ENCODE measurements around the gene TOP2A.

TOP2A gene

DNA sequence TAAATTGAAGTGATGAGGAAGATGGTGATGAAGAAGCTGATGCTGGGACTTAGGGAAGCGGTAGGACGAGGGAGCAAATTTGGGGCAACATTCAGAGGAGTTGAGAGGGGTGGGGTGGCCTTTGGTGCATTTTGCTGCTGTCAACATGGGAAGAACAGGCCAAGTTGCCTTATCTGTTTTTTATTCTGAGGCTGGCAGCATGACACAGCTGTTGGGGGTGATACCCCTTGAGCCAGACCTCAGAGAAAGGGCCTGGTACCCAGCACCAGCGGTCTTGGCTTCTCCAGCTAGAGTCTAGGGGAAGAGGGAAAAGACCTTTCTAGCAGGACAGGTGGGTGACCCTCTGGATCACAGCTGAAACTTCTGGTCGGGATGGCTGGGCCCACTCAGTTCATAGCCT is 30.1 kb upstream of the TOP2A start:
- Histone ChIP-seq H3K36me3 (ENCODE audit: control insufficient read depth, insufficient read depth, low read length) (no peaks in the 10 kb centered on the region), H3K9me3 (ENCODE audit: control insufficient read depth, low read length) (no peaks in the 10 kb centered on the region), H3K27ac (peak overlapping the region; percentile 53), H3K4me1 (peaks cover 6% of the 10 kb centered on the region), H3K79me2 (no peaks in the 10 kb centered on the region), H3K4me3 (ENCODE audit: low read depth, low read length) (peak overlapping the region; percentile 5), H3K4me2 (ENCODE audit: low read length) (no peak overlapping the region), H2AFZ (no peak overlapping the region), H3K9ac (no peak overlapping the region), H3K27me3 (ENCODE audit: control insufficient read depth, insufficient read depth, low read length) (no peaks in the 10 kb centered on the region)
- TF ChIP-seq, protein P1, sequence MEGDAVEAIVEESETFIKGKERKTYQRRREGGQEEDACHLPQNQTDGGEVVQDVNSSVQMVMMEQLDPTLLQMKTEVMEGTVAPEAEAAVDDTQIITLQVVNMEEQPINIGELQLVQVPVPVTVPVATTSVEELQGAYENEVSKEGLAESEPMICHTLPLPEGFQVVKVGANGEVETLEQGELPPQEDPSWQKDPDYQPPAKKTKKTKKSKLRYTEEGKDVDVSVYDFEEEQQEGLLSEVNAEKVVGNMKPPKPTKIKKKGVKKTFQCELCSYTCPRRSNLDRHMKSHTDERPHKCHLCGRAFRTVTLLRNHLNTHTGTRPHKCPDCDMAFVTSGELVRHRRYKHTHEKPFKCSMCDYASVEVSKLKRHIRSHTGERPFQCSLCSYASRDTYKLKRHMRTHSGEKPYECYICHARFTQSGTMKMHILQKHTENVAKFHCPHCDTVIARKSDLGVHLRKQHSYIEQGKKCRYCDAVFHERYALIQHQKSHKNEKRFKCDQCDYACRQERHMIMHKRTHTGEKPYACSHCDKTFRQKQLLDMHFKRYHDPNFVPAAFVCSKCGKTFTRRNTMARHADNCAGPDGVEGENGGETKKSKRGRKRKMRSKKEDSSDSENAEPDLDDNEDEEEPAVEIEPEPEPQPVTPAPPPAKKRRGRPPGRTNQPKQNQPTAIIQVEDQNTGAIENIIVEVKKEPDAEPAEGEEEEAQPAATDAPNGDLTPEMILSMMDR (IDR thresholded peaks at IDR 0.05): no peak

DNA sequence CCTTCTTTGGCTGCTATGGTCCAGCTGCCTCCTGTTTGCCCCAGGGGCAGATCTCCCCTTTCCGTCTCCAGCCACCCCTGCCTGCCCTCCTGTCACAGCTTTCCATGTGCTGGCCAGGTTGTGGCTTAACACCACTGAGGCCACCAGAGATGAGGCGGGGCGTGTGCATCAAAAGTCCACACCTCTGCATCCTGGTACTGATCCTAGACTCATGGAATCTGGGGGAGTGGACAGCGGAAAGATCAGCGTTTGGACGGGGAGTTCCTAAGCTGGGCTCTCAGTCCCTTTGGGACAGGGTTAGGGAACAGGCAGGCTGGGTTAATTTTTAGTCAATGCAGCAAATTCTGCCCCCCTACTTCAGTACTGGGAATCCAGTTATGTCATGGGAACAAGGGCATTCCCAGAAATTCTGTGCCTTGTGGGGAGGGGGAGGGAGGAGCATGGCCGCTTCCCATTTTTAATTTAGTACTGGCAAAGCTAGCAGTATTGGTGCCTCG is 29.5 kb upstream of the TOP2A start:
- H3K9me3 ChIP-seq (ENCODE audit: control insufficient read depth, low read length): no peaks in the 10 kb centered on the region
- TF ChIP-seq, protein P1 (IDR thresholded peaks at IDR 0.05): no peak
- H3K4me3 ChIP-seq (ENCODE audit: low read depth, low read length): no peak overlapping the region
- peak overlapping the region; percentile 53 for H3K27ac ChIP-seq
- no peak overlapping the region for H3K4me2 ChIP-seq (ENCODE audit: low read length)
- no peak overlapping the region for H3K9ac ChIP-seq
- no peaks in the 10 kb centered on the region for H3K27me3 ChIP-seq (ENCODE audit: control insufficient read depth, insufficient read depth, low read length)
- H3K79me2 ChIP-seq: no peaks in the 10 kb centered on the region
- no peaks in the 10 kb centered on the region for H3K36me3 ChIP-seq (ENCODE audit: control insufficient read depth, insufficient read depth, low read length)
- no peak overlapping the region for H2AFZ ChIP-seq
- peaks cover 6% of the 10 kb centered on the region for H3K4me1 ChIP-seq

DNA sequence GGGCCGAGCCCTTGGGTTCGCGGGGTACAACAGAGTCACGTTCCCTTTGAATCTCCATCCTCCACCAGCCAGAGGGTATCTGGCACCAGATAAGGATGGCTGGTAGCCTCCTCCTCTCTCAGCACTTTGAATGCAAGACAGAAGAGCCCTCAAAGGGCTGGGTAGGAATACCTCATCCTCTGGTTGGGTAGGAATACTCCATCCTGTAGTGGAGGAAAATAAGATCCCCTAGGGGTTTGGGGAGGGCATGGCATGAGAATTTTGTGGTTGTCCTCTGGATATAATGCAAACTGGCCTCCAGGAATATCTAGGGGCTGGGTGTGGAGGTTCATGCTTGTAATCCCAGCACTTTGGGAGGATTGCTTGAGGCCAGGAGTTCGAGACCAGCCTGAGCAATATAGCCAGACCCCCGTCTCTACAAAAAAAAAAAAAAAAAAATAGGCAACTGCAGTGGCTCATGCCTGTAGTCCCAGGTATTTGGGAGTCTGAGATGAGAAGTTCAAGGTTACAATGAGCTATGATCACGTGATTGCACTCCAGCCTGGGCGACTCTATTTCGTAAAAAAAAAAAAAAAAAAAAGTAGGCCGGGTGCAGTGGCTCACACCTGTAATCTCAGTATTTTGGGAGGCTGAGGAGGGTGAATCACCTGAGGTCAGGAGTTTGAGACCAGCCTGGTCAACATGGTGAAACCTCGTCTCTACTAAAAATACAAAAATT is 28.2 kb upstream of the TOP2A start:
- H3K27ac ChIP-seq: peak overlapping the region; percentile 60
- no peaks in the 10 kb centered on the region for H3K4me1 ChIP-seq
- H3K4me3 ChIP-seq (ENCODE audit: low read depth, low read length): peak overlapping the region; percentile 49
- no peak overlapping the region for H2AFZ ChIP-seq
- H3K27me3 ChIP-seq (ENCODE audit: control insufficient read depth, insufficient read depth, low read length): no peaks in the 10 kb centered on the region
- H3K9ac ChIP-seq: no peak overlapping the region
- H3K9me3 ChIP-seq (ENCODE audit: control insufficient read depth, low read length): no peaks in the 10 kb centered on the region
- H3K4me2 ChIP-seq (ENCODE audit: low read length): peak overlapping the region; percentile 22
- TF ChIP-seq, protein P1 (IDR thresholded peaks at IDR 0.05): no peak
- no peaks in the 10 kb centered on the region for H3K36me3 ChIP-seq (ENCODE audit: control insufficient read depth, insufficient read depth, low read length)
- no peaks in the 10 kb centered on the region for H3K79me2 ChIP-seq

DNA sequence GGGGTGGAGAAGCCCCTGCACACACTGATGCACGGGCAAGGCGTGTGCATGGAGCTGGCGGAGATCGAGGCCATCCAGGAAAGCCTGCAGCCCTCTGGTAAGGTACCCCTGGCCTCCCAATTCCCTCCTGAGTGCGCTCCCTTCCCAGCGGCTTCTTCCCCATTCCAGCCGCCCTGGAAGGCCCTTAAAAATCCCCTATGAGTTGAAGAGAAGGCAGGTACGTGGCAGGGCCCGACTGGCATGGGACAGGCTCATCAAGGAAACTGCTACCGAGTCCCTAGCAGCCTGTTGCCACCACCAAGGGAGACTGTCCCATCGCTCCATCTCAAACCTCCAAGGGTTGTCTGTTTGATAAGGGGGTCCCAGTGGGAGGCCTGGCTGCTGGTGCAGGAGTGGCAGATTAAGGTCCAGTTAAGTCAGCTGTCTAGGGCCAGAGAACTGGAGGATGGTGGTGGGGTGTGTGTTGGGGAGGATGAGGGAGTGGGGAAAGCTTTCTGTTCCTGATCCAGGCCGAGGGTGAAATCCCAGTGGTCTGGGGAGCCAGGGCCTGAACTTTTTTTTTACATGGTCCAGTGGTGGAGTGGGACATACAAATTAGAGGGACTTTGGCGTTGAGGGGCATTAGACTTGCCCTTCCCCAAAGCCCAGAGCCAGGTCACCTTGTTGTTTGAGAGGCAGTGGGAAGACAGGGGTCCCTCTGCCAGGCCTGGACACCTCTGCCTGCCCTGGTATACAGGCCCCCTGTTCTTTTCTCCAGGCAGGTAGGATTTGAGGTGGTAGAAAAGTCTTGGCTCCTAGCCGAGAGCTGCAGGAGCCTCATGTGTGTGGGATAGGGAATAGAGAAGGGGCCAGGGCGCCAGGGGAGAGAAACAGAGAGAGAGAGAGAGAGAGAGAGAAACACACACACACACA is 26.5 kb upstream of the TOP2A start:
- no peaks in the 10 kb centered on the region for H3K79me2 ChIP-seq
- H3K36me3 ChIP-seq (ENCODE audit: control insufficient read depth, insufficient read depth, low read length): no peaks in the 10 kb centered on the region
- H3K9ac ChIP-seq: no peak overlapping the region
- peak overlapping the region; percentile 44 for H3K4me2 ChIP-seq (ENCODE audit: low read length)
- H3K4me1 ChIP-seq: no peaks in the 10 kb centered on the region
- H2AFZ ChIP-seq: no peak overlapping the region
- peak overlapping the region; percentile 60 for H3K27ac ChIP-seq
- TF ChIP-seq, protein P1 (IDR thresholded peaks at IDR 0.05): no peak
- no peaks in the 10 kb centered on the region for H3K27me3 ChIP-seq (ENCODE audit: control insufficient read depth, insufficient read depth, low read length)
- H3K9me3 ChIP-seq (ENCODE audit: control insufficient read depth, low read length): no peaks in the 10 kb centered on the region
- H3K4me3 ChIP-seq (ENCODE audit: low read depth, low read length): peak overlapping the region; percentile 49

Measured in parathyroid adenoma (tissue), 2 donors.